ENCODE measurements around the gene NPPA. TPM values are rescaled to one million over a fixed set of nuclear protein-coding genes. Genes with fewer than 3 reads are reported as not detected.

The NPPA gene
- total and polyA plus RNA-seq, 9 of the 15 experiments (the other 6 are each of a cell fraction or from before 2014, with no cell fraction given) = not detected

DNA sequence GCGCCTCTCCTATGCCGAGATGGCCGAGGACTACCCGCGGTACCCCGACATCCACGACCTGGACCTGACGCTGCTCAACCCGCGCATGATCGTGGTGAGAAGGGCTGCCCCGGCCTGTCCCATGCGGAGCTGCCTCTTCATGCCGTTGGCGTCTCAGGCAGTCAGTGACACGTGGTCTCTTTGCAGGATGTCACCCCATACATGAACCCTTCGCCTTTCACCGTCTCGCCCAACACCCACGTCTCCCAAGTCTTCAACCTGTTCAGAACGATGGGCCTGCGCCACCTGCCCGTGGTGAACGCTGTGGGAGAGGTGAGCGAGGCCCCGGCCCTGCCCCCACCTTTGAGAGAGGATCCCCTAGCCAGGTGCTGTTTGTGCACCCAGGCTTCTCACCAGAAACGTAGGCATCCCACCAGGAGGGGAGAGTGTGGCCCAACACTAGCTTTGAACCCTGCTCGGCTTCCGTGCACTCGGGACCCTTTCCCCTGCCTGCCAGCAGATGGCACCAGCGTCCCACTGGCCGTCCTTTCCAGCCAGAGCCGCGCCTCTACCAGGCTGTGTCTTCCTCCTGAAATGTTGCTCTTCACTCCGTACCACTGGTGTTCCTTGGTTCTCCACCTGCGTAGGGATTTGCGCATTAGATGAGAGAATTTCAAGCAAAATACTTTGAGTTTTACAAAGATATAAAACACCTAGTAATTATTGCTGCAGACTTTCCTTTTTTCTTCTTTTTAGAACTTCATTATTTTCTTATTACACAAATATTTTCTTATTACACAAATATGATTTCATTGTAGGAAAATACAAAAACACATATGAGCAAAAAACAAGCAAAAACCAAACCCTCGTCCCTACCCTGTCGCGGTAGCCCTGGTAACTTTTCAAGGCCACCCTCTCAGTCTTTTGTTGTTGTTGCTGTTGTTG is 9.0 kb downstream of the NPPA start (continued):
- TF ChIP-seq RCOR1 (IDR thresholded peaks at IDR 0.05; ENCODE audit: borderline replicate concordance in 1 of 2, low read depth in 2 of 2, low read length in 2 of 2) (0 out of 4 replicates have a peak, but pooled peaks of 1 of the 2 experiments have one; percentile 28), GTF2A2 (tag; IDR thresholded peaks at IDR 0.05) (no peak), SRSF1 (IDR thresholded peaks at IDR 0.05; ENCODE audit: low read depth, low read length) (no peak), SNRNP70 (optimal IDR thresholded peaks at IDR 0.05; ENCODE audit: low read depth, low read length) (no peak), SNIP1 (IDR thresholded peaks at IDR 0.05; ENCODE audit: low read depth) (no peak), CTBP1 (IDR thresholded peaks at IDR 0.05; ENCODE audit: borderline replicate concordance) (peak; percentile 58; the same call in 1 of the 2 replicates), HEY1 (CRISPR knock-in tag; IDR thresholded peaks at IDR 0.05; ENCODE audit: borderline replicate concordance) (no peak), CC2D1A (IDR thresholded peaks at IDR 0.05) (peak; percentile 91), ZNF407 (IDR thresholded peaks at IDR 0.05; ENCODE audit: low read depth) (peak; percentile 76), PHB2 (IDR thresholded peaks at IDR 0.05; ENCODE audit: low read depth) (no peak), SMAD3 (CRISPR knock-in tag; conservative IDR thresholded peaks at IDR 0.05) (no peak), CBFB (CRISPR knock-in tag; IDR thresholded peaks at IDR 0.05) (peak; percentile 70; the same call in 1 of the 2 replicates), MBD2 (IDR thresholded peaks at IDR 0.05; ENCODE audit: borderline replicate concordance, low read depth) (no peak)
- TF ChIP-seq, protein P1, sequence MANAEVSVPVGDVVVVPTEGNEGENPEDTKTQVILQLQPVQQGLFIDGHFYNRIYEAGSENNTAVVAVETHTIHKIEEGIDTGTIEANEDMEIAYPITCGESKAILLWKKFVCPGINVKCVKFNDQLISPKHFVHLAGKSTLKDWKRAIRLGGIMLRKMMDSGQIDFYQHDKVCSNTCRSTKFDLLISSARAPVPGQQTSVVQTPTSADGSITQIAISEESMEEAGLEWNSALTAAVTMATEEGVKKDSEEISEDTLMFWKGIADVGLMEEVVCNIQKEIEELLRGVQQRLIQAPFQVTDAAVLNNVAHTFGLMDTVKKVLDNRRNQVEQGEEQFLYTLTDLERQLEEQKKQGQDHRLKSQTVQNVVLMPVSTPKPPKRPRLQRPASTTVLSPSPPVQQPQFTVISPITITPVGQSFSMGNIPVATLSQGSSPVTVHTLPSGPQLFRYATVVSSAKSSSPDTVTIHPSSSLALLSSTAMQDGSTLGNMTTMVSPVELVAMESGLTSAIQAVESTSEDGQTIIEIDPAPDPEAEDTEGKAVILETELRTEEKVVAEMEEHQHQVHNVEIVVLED (CRISPR knock-in tag; IDR thresholded peaks at IDR 0.05) = no peak
- TF ChIP-seq, protein P2, sequence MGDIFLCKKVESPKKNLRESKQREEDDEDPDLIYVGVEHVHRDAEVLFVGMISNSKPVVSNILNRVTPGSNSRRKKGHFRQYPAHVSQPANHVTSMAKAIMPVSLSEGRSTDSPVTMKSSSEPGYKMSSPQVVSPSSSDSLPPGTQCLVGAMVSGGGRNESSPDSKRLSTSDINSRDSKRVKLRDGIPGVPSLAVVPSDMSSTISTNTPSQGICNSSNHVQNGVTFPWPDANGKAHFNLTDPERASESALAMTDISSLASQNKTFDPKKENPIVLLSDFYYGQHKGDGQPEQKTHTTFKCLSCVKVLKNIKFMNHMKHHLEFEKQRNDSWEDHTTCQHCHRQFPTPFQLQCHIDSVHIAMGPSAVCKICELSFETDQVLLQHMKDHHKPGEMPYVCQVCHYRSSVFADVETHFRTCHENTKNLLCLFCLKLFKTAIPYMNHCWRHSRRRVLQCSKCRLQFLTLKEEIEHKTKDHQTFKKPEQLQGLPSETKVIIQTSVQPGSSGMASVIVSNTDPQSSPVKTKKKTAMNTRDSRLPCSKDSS (IDR thresholded peaks at IDR 0.05; ENCODE audit: low read depth, partially characterized antibody) = no peak

All from K562 (cell line).